SKM-1 (cell line): Measurements from ENCODE around the gene PRSS53.
"Not testable (repeated sequence)": the region's sequence is repeated elsewhere in the genome, so short reads cannot be mapped to it uniquely, and the experiment has no call there.

Source experiments
- DNase-seq: peaks from one replicate; lab custom pipeline; 2025; ENCODE audit not compliant: unreplicated experiment; lab: John Stamatoyannopoulos, UW

PRSS53 gene

GRCh38 chr16:31118223-31119155 lies 29.7 kb upstream of the PRSS53 start:
- no peak for DNase-seq

DNA sequence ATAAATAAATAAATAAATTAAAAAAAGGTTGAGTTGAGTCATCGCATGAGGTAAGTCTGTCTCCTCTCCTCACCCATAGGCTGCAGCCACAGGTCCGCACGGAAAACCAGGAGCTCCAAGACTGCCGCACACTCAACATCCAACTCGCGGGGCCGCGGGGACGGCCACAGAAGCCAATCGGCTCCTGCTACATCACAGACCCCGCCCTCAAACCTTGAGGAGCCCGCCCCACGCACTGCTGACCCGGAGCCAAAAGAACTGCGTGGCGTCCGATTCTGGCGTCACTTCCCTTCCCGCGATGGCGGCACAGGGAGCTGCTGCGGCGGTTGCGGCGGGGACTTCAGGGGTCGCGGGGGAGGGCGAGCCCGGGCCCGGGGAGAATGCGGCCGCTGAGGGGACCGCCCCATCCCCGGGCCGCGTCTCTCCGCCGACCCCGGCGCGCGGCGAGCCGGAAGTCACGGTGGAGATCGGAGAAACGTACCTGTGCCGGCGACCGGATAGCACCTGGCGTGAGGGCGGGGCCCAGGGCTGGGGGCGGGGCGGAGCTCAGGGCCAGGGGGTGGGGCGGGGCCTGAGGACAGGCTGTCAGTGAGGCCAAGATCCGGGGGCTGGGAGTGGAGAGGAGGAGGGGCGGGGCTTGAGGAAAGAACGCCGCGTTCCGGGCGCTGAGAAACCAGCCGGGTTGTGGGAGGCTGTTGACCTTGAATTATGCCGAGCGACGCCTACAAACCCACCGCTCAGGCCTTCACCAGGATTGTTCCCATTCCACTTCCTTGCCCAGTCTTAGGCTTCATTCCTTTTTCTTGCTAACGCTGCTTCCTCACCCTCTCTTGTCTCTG lies 28.9 kb upstream of the PRSS53 start, which contains the start of gene KAT8:
KAT8 (plus strand) TSS at position 281 of the 839 bp plus-strand sequence; CDS start at position 299, 18 bp downstream.
- peak; percentile 96 for DNase-seq

- DNase-seq = no peak
These were observed 25.7 kb upstream of the PRSS53 start for GRCh38 chr16:31114468-31114867.

- peak; percentile 78 for DNase-seq
These were observed 24.7 kb upstream of the PRSS53 start for GRCh38 chr16:31113121-31114120.

GRCh38 chr16:31112711-31113110 lies 24.0 kb upstream of the PRSS53 start:
- DNase-seq = no peak

GRCh38 chr16:31111881-31112466 lies 23.2 kb upstream of the PRSS53 start:
- DNase-seq = no peak

DNA sequence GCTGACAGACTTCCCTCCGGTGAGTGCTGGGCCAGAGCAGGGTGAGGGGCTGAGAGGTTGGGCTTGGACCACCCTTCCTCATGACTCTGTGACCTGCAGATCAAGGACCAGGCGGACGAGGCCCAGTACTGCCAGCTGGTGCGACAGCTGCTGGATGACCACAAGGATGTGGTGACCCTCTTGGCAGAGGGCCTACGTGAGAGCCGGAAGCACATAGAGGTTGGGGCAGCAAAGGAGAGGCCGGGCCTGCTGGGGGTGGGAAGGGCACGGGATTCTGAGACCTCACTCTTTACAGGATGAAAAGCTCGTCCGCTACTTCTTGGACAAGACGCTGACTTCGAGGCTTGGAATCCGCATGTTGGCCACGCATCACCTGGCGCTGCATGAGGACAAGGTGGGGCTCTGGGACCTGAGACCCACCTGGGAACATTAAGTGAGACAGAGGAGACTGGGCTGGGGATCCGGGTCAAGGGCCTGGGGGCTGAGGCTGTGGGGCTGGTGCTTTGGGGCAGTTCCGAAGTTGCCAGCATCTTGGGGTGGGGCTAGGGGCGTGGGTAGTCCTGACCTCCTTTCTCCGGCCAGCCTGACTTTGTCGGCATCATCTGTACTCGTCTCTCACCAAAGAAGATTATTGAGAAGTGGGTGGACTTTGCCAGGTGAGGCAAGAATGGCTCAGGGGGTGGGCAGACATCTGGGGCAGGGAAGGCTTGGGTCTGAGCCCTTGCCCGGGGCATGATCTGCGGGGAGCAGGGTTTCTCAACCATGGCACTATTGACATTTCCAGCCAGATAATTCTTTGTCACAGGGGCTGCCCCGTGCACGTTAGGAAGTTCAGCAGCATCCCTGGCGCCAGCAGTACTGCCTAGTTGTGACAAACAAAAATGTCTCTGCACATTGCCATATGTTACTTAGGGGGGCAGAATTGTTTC lies 21.6 kb upstream of the PRSS53 start:
- no peak for DNase-seq

- no peak for DNase-seq
These were observed 20.9 kb upstream of the PRSS53 start for GRCh38 chr16:31109622-31110021.

GRCh38 chr16:31108794-31109558 lies 20.2 kb upstream of the PRSS53 start:
- no peak for DNase-seq

- DNase-seq = peak; percentile 57
These were observed 19.5 kb upstream of the PRSS53 start, which contains the start of gene BCKDK for GRCh38 chr16:31108035-31108793. Gene BCKDK (plus strand): TSS chr16:31108386. CDS start chr16:31109224, 838 bp downstream.

DNA sequence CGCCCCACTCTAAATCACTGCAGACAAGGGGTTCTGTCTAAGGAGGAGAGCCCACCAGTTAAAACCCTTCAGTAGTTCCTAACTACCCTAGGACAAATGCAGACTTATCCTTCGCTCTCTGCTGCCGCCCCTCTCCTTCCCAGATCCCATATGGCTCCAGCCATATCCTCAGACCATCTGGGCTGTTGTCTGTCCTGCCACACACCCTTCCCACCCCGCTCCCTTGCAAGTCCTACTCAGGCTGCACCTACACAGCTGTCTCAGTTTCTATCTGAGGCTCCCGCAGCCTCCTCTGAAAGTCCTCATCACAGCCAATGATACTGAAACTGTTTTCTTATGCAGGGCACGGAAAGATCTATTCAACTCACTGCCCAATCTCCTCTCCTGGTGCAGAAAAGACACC lies 18.7 kb upstream of the PRSS53 start:
- no peak for DNase-seq

DNA sequence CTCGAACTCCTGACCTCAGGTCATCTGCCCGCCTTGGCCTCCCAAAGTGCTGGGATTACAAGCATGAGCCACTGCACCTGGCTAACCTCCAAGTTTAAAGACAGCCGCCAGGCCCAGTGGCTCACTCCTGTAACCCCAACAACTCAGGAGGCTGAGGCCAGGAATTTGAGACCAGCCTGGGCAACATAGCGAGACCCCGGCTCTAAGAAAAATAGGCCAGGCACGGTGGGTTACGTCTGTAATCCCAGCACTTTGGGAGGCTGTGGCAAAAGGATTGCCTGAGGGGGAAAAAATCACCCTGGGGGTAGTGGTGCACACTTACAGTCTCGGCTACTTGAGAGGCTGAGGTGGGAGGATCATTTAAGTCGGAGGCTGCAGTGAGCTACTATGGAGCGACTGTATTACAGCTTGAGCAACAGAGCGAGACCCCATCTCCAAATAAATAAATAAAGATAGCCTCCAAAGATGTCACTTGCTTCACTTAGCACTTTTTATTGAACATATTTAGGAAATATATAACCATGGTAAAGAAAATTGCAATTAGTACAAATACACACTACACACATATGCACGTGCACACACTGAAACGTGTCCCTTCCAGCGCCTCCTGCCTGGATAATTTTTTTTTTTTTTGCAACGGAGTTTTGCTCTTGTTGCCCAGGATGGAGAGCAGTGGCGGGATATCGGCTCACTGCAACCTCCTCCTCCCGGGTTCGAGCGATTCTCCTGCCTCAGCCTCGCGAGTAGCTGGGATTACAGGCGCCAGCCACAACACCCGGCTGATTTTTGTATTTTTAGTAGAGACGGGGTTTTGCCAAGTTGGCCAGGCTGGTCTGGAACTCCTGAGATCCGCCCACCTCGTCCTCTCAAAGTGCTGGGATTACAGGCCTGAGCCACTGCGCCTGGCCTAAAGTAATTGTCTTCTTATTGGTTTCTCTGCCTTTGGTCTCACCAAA lies 18.0 kb upstream of the PRSS53 start:
- no peak for DNase-seq

GRCh38 chr16:31105677-31106213 lies 17.0 kb upstream of the PRSS53 start:
- DNase-seq = peak; percentile 87

GRCh38 chr16:31100876-31101641 lies 12.3 kb upstream of the PRSS53 start:
- DNase-seq = not testable (repeated sequence)
